GM19463 (cell line): ENCODE measurements around the gene MEX3D.

Source experiments
- ATAC-seq: cut with Tn5 transposase; IDR thresholded peaks from one replicate; pipeline ENCODE4 v1.9.1; 2021; ENCODE audit warnings: mild to moderate bottlenecking, moderate library complexity; ENCODE audit not compliant: unreplicated experiment

The MEX3D gene

DNA sequence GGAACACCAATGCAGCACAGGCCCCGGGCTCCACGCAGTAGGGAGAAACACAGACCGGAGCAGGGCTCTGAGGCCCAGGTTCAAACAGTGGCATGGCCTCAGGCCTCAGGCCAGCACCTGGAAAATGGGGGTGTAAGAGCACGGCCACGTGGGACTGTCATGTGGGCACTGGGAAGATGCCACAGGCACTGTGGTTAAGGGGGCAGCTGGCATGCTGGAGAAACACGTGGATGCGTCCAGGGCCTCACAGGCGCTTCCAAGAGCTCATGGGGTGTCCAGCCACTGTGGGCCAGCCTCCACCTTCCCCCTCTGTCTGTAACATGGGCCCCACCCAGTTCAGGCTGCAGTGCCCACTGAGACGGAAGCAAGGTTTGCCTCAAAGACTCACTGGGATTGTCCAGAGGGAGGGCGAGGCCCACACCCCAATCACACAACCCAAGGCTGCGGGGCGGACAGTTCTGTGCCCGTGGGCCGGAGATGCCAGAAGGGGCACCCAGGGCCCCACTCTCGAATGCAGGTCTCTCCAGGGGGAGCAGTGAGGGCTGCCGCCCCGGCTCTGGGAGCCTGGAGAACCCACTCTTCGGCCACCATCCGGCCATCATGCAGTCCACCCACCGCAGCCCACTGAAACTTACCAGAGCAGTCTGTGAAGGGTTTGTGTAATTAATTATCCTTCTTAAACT, 30.8 kb upstream of the MEX3D start:
- ATAC-seq = no peak

DNA sequence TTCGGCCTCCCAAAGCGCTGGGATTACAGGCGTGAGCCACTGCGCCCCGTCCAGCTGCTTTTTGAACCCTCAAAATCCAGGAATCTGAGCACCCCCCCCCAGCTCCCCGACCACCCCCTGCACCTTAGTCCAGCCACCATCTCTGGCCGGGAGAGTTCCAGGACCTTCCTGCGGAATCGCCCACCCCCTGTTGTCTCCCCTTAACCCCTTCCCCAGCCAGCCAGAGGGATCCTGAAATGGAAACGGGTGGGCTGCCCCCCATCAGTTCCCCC, 25.3 kb upstream of the MEX3D start:
- ATAC-seq = no peak

GRCh38 chr19:1592755-1593500, 24.8 kb upstream of the MEX3D start, which contains the start of gene MBD3:
MBD3 (minus strand) TSS chr19:1592865; CDS start chr19:1592631, 234 bp downstream.
- peak; percentile 66 for ATAC-seq

DNA sequence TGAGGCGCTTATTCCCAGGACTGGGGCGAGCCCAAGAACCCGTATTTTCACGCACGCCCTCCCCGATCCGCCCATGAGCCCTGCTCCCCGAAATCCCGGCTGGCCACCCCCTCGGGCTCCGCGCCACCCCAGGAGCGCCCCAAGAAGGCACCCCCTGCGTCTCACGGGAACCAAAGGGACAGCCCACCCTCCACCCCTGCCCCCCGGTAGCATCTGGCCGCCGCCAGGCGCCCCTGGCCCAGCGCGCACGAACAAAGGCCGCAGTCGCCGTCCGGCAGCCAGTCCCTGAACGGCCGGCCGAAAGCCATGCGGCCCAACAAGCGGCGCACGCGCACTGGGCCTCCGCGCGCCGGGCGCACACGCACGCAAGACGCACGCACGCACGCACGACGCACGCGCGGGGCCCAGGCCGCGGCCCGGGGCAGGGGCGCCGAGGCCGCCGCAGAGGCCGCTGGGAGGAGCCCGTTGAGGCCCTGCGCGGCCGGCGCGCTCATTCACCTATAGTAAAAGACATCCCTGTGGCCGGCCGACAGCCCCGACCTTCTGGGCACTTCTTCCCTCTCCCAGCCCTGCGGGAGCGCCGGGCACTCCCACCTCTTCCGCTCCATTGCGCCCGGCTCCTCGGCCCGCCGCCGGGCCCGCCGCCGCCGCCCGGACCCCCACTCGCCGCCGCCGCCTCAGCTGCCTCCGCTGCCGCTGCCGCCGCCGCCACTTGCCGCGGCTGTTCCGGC, 24.1 kb upstream of the MEX3D start:
- ATAC-seq = peak; percentile 67

DNA sequence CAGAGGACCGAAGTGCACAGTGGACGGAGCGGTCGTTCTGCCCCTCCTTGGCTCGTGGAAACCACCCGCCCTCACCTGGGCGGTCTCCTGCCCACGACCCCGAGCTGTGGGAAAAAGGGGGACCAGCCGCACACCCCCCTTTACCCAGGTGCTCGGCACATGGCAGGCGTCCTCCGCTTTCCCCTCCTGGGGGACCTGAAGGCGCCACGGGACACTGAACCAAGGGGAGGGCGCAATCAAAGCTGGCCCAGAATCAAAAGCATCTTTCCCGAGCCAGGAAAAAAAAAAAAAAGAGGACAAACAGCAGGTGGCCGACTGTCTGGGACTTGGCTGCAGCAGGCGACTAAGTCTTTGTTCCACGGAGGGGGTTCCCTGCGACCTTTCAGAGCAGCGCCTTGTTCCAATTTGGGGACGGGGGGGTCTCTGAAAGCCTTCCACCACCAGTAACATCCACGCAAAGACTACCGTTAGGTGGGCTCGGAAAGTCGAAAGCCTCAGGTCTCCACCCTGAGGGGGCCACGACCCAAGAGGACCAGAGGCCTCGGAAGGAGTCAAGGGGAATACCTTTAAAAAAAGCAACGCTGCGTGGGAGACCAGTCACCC, 23.4 kb upstream of the MEX3D start:
- no peak for ATAC-seq

GRCh38 chr19:1590641-1591397, 22.7 kb upstream of the MEX3D start:
- no peak for ATAC-seq

GRCh38 chr19:1587872-1588271, 19.7 kb upstream of the MEX3D start:
- ATAC-seq = no peak

DNA sequence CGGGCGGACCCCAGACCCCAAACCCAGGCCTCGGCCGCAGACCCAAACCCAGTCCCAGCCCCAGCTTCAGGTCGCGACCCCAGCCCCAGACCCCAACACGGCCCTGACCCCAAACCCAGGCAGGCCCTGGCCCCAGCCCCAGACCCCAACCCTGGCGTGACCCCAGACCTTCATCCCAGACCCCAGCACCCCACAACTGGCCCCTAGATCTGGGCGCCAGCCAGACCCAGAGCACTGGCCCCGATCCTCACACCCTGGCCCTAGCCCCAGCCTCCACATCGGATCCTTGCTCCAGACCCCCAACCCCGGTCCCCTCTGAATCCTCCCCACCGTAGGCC, 17.1 kb upstream of the MEX3D start:
- ATAC-seq = no peak

GRCh38 chr19:1584500-1585242, 16.5 kb upstream of the MEX3D start:
- ATAC-seq = no peak

DNA sequence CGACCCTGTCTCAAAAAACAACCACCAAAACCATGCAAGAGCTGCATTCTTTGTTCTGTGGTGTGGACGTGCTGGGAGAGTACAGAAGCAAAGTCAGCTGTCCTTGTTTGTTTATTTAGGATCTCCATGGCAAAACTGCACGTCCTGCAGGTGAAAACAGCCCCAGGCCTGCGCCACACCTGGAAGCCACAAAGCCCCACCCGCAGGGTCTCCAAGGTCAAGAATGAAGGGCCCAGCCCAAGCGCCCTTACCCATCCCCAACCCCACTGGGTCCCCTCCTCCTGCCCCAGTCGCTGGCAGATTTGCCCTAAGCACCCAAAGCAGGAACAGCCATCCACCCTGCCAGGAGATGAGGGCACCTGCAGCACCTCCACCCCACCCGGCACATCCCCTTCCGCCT, 14.1 kb upstream of the MEX3D start:
- no peak for ATAC-seq

GRCh38 chr19:1580957-1581356, 12.8 kb upstream of the MEX3D start:
- ATAC-seq = no peak

DNA sequence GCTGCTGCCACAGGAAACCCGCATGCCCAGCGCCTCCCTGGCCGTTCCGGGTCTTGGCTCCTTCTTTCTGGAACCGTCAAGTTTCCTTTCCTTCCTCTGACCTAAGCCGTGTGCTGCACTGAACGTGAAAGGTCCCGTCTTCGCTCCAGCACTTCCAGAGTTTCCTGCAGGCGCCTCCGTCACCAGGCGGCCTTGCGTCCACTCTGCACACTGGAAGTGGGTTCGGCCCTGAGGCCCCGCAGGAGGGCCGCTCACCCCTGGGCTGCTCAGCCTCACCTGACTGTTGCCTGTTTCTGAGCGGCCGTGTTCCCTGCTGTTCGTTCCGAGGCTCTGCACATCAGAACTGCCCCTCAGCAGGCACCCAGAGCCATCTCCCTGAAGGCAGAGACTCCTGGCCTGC, 12.3 kb upstream of the MEX3D start:
- ATAC-seq = no peak

DNA sequence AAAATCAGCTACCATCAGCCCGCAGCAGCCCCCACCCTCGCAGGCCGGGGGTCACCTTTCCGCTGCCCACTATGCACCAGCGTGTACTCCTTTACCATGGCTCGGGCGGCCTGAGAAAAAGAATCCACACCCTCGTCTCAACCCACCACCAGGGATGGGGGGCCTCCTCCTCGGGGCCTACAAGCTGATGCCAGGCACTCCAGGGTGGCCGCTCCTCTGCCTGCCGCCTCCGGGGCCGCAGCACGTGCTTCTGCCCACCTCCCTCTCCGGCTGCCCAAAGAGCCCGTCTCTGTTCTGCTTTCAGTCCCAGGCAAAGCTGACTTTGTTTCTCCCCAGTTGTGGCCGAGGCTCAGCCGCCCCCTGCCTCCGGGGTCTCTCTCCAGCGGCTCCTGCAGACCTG, 11.1 kb upstream of the MEX3D start:
- no peak for ATAC-seq

DNA sequence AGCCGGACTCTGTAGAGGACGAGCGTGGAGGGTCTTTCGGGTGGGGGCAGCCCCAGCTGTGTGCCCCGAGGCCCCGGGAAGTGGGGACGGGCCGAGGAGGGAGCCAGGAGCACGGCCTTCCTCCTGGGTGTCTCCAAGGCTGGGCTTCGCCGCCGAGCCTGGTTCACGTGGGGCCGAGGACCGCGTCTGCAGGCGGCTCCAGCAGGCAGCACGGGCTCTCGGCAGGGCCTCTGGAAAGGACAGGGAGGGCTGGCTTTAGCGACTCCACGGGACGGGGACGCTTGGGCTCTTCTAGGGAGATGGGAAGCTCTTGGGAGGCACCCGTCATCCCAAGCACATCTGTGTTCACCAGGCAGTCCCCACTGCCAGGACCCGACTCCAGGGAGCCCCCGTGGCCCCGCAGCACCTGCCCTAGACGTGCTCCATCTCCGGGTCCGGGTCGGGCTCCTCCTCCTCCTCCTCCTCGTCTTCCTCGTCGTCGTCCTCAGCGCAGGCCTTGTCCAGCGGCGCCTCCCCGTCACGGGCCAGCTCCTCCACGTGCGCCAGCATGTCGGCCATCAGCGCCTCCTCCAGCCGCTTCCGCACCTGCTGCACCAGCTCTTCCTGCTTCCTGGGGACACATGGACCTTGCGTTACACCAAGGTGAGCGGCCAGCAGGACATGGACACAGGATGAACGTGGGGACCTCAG, 9.9 kb upstream of the MEX3D start:
- no peak for ATAC-seq

GRCh38 chr19:1577090-1577928, 9.2 kb upstream of the MEX3D start:
- ATAC-seq = no peak

- no peak for ATAC-seq
Measured at GRCh38 chr19:1576242-1577089, 8.3 kb upstream of the MEX3D start.

DNA sequence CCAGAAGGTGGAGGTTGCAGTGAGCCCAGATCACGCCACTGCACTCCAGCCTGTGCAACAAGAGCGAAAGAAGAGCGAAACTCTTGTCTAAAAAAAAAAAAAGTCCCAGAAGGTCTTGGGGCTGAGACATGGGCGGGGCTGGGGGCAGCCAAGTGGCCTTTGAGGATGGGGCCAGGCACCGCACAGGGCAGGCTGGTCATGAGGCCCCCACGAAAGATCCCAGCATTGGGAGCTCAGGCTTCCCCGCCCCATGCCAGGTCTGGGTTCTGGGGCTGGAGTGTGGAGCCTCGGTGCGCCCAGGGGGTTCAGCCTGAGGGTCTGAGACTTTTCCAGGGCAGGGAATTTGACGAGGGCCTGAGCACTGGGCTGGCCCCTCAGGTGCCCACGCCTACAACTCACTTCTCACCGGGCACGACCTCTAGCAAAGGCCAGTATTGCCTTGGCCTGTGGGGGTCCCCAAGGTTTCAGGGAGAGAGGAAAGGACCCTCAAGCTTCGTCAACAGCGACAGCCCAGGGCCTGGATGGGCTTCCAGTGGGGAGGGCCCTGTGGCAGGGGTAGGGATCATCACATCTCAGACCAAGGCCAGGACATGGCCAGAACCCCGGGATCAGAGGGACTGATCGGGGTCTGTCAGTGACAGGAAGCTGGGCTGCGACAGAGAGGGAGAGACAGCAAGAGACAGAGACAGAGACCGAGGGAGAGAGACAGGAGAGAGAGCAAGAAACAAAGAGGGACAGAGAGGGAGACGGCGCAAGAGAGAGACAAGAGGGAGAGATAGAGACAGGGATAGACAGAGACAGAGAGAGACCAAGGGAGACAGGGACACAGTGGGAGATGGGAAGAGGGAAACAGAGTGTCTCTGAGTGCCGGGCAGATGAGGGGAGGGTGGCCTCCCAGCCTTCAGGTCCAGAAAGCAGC, 7.5 kb upstream of the MEX3D start:
- no peak for ATAC-seq
